Retinal pigment epithelial cell (primary cell): ENCODE measurements around the gene CSNK1G1.
"Not testable (repeated sequence)": the region's sequence is repeated elsewhere in the genome, so short reads cannot be mapped to it uniquely, and the experiment has no call there.

Experiments
- DNase-seq: peaks from one replicate; pipeline ENCODE4 v3.0.0-alpha.2; 2010; ENCODE audit warnings: low read depth
- H3K4me3 ChIP-seq: 2 replicates; pipeline ENCODE4 v1.5.1; 2011; ENCODE audit warnings: mild to moderate bottlenecking, low read length, control low read depth, moderate library complexity
- CTCF ChIP-seq: conservative IDR thresholded peaks from 2 replicates; pipeline ENCODE4 v1.5.1; 2011; ENCODE audit warnings: low read depth, low read length, control low read depth, inconsistent platforms

Gene CSNK1G1

DNA sequence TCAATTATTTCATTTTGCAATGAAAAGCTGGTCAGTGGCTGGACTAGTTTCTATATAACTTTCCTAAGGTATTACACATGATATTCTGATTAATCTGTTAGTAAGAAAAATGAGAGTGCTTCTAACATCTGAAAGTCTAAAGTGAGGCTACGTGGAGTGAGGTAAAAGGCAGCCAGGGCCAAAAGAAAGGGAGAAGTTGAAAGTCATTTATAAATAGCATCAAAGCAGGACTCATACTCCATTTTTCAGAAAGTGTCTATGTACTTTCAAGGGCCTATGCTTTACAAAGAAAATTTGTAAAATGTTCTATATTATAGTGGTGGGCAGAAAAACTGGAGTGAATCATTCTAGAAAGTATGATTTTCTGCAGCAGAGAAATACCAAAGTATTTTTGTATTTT lies 80.0 kb downstream of the CSNK1G1 start:
- no peak for TF ChIP-seq CTCF

DNA sequence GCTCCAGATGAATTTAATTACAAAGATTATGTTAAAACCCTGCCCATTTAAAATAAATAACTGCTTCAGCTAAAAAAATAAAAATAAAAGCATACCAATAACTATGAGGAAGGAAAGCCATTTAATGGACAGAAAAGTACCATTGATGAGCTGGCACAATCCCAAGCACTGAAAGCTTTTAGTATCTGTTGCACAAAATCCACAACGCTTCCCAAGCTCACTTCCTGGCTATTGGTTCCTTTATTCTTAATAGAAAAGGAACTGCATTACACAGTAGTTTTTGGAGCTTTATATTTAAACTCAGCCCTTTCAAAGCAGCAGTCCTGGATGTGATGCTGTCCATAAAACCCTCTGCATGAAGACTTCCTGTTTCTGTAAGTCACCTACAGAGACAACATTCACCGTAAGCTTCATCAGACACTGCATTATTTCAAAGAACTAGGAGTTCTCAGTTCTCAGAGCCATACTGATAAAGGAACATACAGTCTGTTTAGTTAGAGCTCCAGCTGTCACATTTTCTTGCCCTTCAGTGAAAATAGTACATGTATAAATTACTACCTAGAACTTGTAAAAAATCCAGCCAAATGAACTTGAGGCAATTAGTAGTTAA lies 81.5 kb downstream of the CSNK1G1 start:
- DNase-seq: no peak
- no peak overlapping the region for H3K4me3 ChIP-seq
- TF ChIP-seq CTCF: no peak

More for the DNA sequence above, 80.0 kb downstream of the CSNK1G1 start:
- no peak overlapping the region for H3K4me3 ChIP-seq
- DNase-seq: no peak

DNA sequence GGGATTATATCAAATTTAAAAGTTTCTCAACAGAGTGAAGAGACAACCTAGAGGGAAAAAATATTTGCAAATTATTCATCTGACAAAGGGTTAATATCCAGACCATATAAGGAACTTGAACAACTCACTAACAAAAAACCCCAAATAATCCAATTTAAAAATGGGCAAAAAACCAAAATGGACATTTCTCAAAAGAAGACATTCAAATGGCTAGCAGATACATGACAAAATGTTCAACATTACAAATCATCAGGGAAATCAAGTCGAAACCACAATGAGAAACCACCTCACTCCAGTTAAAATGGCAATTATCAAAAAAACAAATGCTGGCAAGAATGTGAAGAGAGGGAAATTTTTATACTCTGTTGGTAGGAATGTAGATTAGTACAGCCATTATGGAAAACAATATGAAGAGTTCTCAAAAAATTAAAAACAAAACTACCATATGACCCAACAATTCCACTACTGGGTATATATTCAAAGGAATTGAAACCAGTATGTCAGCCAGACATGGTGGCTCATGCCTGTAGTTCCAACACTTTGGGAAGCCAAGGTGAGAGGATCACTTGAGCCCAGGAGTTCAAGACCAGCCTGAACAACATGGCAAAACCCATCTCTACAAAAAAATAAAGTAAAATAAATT lies 88.5 kb downstream of the CSNK1G1 start:
- no peak for DNase-seq
- no peak for TF ChIP-seq CTCF
- no peak overlapping the region for H3K4me3 ChIP-seq

- not testable (repeated sequence) for DNase-seq, H3K4me3 ChIP-seq
These were observed 90.8 kb downstream of the CSNK1G1 start for GRCh38 chr15:64265188-64265587.

DNA sequence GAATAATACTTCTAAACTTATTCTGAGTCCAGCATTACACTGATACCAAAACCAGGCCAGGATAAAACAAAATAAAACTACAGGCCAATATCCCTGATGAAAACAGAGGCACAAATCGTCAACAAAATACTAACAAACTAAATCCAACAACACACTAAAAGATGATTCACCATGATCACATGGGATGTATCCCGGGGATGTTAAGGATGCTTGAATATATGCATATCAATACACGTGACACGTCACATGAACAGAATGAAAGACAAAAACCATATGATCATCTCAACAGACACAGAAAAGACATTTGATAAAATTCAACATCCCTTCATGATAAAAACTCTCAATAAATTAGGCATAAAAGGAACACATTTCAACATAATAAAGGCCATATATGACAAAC lies 91.5 kb downstream of the CSNK1G1 start:
- no peak overlapping the region for H3K4me3 ChIP-seq
- DNase-seq: no peak
- no peak for TF ChIP-seq CTCF

DNA sequence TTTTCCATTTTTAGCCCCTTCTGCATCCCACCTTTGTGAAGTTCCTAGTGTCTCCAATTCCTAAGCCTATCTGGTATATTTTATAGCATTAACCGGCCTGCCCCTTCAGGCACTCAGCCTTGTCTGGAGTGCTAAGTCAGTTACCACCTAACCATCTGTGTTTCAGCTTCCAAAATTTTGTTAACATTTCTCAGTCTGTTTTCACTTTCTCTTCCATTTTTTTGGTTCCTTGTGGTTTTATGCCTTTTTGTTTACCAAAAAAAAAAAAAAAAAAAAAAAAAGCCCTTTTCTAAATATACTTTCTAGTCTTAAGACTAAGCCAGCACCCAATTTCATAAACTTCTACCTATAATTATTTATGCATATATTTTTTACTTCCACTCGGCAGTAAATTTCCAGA lies 92.4 kb downstream of the CSNK1G1 start:
- DNase-seq: no peak
- H3K4me3 ChIP-seq: no peak overlapping the region
- TF ChIP-seq CTCF: no peak

GRCh38 chr15:64256051-64256450 lies 99.9 kb downstream of the CSNK1G1 start:
- DNase-seq: no peak
- no peak overlapping the region for H3K4me3 ChIP-seq

More at GRCh38 chr15:64256051-64256450, 99.9 kb downstream of the CSNK1G1 start:
- no peak for TF ChIP-seq CTCF
